Measurements from ENCODE around the gene TRAK2.
"Not testable (repeated sequence)": the region's sequence is repeated elsewhere in the genome, so short reads cannot be mapped to it uniquely, and the experiment has no call there.

DNA sequence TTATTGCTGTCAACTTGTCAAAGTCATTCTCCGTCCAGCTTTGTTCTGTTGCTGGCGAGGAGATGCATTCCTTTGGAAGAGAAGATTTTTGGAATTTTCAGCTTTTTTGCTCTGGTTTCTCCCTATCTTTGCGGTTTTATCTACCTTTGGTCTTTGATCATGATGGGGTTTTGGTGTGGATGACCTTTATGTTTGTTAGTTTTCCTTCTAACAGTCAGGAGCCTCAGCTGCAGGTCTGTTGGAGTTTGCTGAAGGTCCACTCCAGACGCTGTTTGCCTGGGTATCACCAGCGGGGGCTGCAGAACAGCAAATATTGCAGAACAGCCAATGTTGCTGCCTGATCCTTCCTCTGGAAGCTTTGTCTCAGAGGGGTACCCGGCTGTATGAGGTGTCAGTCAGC, 21.4 kb downstream of the TRAK2 start:
- TF ChIP-seq TAF1 (IDR thresholded peaks at IDR 0.05; ENCODE audit: low read depth, low read length); SPI1 (IDR thresholded peaks at IDR 0.05; ENCODE audit: low read depth, low read length); POLR2A (IDR thresholded peaks at IDR 0.05; ENCODE audit: low read depth, low read length); POLR2AphosphoS5 (IDR thresholded peaks at IDR 0.05; ENCODE audit: low read depth, low read length); POU2F2 (IDR thresholded peaks at IDR 0.05; ENCODE audit: low read depth, low read length); PAX5 (IDR thresholded peaks at IDR 0.05; ENCODE audit: insufficient read depth, low read length, severe bottlenecking): not testable (repeated sequence)
